ENCODE data around the gene MED9. TPM values are rescaled to one million over a fixed set of nuclear protein-coding genes. Genes with fewer than 3 reads are reported as not detected.

Gene MED9
- total and polyA plus RNA-seq, 10 of the 15 experiments (the other 5 are each of a cell fraction or from before 2014, with no cell fraction given), result 1.5 to 22.4 (median 14.8) TPM

DNA sequence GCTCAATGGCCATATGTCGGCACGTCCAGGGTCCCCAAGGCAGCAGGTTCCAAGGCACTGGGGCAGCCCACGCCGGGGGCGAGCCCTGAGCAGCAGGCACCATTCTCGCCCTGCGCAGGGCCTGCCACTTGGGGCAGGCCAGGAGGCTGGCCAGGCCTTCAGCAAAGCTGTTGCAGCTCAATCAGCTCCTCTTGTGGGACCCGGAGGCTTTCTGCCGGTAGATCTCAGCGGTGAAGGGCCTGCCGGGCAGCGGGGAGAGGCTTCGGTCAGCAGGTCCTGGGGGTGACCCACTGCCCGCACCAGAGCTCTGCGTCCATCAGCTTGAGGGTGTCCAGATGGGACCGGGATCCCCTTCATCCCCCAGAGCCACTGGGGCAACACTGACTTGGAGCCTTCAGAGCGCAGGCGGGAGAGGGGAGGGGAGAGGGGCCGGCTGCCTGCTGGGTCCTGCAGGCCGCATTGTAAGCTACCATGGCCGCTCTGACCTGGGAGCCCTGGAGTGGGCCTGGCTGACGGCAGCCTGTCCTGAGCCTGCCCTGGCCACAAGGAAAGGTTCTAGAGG is 28.9 kb downstream of the MED9 start (continued):
- TF ChIP-seq JUNB (IDR thresholded peaks at IDR 0.05) (no peak), IKZF2 (IDR thresholded peaks at IDR 0.05) (no peak), TARDBP (IDR thresholded peaks at IDR 0.05; ENCODE audit: borderline replicate concordance) (no peak), PML (IDR thresholded peaks at IDR 0.05; ENCODE audit: low read length) (no peak), SMAD1 (IDR thresholded peaks at IDR 0.05; ENCODE audit: low read depth, partially characterized antibody) (no peak), SUZ12 (IDR thresholded peaks at IDR 0.05; ENCODE audit: unreplicated experiment) (no peak)
- TF ChIP-seq, protein P1, sequence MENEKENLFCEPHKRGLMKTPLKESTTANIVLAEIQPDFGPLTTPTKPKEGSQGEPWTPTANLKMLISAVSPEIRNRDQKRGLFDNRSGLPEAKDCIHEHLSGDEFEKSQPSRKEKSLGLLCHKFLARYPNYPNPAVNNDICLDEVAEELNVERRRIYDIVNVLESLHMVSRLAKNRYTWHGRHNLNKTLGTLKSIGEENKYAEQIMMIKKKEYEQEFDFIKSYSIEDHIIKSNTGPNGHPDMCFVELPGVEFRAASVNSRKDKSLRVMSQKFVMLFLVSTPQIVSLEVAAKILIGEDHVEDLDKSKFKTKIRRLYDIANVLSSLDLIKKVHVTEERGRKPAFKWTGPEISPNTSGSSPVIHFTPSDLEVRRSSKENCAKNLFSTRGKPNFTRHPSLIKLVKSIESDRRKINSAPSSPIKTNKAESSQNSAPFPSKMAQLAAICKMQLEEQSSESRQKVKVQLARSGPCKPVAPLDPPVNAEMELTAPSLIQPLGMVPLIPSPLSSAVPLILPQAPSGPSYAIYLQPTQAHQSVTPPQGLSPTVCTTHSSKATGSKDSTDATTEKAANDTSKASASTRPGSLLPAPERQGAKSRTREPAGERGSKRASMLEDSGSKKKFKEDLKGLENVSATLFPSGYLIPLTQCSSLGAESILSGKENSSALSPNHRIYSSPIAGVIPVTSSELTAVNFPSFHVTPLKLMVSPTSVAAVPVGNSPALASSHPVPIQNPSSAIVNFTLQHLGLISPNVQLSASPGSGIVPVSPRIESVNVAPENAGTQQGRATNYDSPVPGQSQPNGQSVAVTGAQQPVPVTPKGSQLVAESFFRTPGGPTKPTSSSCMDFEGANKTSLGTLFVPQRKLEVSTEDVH (IDR thresholded peaks at IDR 0.05; ENCODE audit: low read depth, partially characterized antibody), result no peak

DNA sequence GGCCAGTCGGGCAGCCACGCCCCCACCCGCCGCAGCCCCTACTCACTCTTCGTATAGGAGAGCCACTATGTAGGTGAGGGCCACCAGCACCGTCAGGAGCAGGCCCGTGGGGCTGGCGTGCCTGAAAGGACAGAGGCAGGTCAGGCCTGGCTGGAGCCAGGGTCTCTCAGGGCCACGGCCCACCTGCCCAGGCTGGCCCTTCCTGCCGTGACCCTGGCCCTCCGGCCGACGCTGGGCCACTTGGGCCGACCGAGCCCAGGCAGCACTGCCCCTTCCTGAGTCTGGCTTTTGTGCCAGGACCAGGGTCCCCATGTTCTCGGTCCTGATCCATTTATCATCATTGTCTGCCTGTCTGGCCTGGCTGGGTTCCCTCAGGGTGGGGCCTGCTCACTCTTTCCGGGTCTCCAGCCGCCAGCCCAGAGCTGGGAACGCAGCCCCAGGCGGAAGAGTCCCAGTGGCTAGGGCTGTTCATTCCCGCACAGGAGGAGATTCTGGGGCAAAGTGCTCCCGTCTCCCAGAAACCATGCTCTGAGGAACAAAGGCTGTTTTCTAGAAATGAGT is 29.5 kb downstream of the MED9 start:
- intact Hi-C loops (cut with micrococcal nuclease; ENCODE audit: unreplicated experiment), result no loop called here
- Histone ChIP-seq H3K4me1 (ENCODE audit: control insufficient read depth, insufficient read depth, low read length) (no peaks in the 10 kb centered on the region), H2AFZ (ENCODE audit: control insufficient read depth, low read depth, low read length) (no peak overlapping the region), H3K27me3 (replicated peaks in 1 of 2; ENCODE audit: control insufficient read depth in 2 of 2, insufficient read depth in 2 of 2, low read length in 1 of 2) (no peaks in the 10 kb centered on the region), H3K9ac (ENCODE audit: control insufficient read depth, insufficient read depth, low read length) (no peak overlapping the region), H3K79me2 (ENCODE audit: control insufficient read depth, insufficient read depth, low read length) (no peaks in the 10 kb centered on the region), H3K36me3 (ENCODE audit: control insufficient read depth in 2 of 2, insufficient read depth in 2 of 2, low read length in 1 of 2) (no peaks in the 10 kb centered on the region), H3K9me3 (replicated peaks; ENCODE audit: control insufficient read depth, insufficient read depth, low read length) (no peaks in the 10 kb centered on the region), H3K4me2 (ENCODE audit: control insufficient read depth, insufficient read depth) (no peak overlapping the region), H4K20me1 (ENCODE audit: control insufficient read depth, insufficient read depth) (no peaks in the 10 kb centered on the region), H3K4me3 (no peak overlapping the region), H3K27ac (ENCODE audit: control insufficient read depth, insufficient read depth) (no peak overlapping the region)
- ATAC-seq, result no peak
- 41% methylated on average over 21 of the region's 22 CpGs for WGBS (ENCODE audit: insufficient coverage, insufficient replicate concordance, low lambda C conversion rate, missing lambda C conversion rate)
- in situ Hi-C loops (cut with MboI), result no loop called here
- no peak for FAIRE-seq
- ChIA-PET POLR2A (no interaction called here), CTCF (interaction anchor here (1.2 kb wide), 1 partner anchor 11 kb away, joined by 4 read pairs; no protein-coding TSS in a partner anchor), RAD21 (ENCODE audit: unreplicated experiment) (no interaction called here), SMC1A (ENCODE audit: uncharacterized antibody, unreplicated experiment) (no interaction called here)
- no TSS peak for BruUV-seq (replicated peaks)
- no peak for DNase-seq (ENCODE audit: low read depth, low spot score)
- TF ChIP-seq, protein P2, sequence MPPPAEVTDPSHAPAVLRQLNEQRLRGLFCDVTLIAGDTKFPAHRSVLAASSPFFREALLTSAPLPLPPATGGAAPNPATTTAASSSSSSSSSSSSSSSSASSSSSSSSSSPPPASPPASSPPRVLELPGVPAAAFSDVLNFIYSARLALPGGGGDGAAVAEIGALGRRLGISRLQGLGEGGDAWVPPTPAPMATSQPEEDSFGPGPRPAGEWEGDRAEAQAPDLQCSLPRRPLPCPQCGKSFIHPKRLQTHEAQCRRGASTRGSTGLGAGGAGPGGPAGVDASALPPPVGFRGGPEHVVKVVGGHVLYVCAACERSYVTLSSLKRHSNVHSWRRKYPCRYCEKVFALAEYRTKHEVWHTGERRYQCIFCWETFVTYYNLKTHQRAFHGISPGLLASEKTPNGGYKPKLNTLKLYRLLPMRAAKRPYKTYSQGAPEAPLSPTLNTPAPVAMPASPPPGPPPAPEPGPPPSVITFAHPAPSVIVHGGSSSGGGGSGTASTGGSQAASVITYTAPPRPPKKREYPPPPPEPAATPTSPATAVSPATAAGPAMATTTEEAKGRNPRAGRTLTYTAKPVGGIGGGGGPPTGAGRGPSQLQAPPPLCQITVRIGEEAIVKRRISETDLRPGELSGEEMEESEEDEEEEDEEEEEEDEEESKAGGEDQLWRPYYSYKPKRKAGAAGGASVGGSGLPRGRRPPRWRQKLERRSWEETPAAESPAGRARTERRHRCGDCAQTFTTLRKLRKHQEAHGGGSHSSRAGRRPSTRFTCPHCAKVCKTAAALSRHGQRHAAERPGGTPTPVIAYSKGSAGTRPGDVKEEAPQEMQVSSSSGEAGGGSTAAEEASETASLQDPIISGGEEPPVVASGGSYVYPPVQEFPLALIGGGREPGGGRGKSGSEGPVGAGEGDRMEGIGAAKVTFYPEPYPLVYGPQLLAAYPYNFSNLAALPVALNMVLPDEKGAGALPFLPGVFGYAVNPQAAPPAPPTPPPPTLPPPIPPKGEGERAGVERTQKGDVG (CRISPR knock-in tag; IDR thresholded peaks at IDR 0.05), result no peak
- TF ChIP-seq IRF4 (IDR thresholded peaks at IDR 0.05; ENCODE audit: low read depth, low read length), result no peak
- TF ChIP-seq SREBF1 (IDR thresholded peaks at IDR 0.05; ENCODE audit: low read length), result no peak
- TF ChIP-seq CBX5 (IDR thresholded peaks at IDR 0.05; ENCODE audit: low read depth), result no peak
- TF ChIP-seq E4F1 (IDR thresholded peaks at IDR 0.05; ENCODE audit: borderline replicate concordance, partially characterized antibody), result no peak
- no peak for TF ChIP-seq STAT1 (conservative IDR thresholded peaks at IDR 0.05)
- no peak for TF ChIP-seq EZH2 (IDR thresholded peaks at IDR 0.05; ENCODE audit: borderline replicate concordance, control insufficient read depth, low read depth, low read length)
- TF ChIP-seq MTA3 (IDR thresholded peaks at IDR 0.05; ENCODE audit: borderline replicate concordance, low read length), result no peak
